CD4-positive, alpha-beta T cell treated with Interleukin-10 for 1 hour (primary cell): ENCODE results near the gene FAM53A.
"Not testable (repeated sequence)": the region's sequence is repeated elsewhere in the genome, so short reads cannot be mapped to it uniquely, and the experiment has no call there.

ENCODE experiments used
- DNase-seq: peaks from one replicate; pipeline ENCODE4 v3.0.0-alpha.2; 2020

Gene FAM53A

GRCh38 chr4:1658146-1658545 lies 26.0 kb downstream of the FAM53A start:
- DNase-seq, result no peak

- no peak for DNase-seq
Measured at GRCh38 chr4:1656986-1657385, 27.1 kb downstream of the FAM53A start.

- no peak for DNase-seq
Measured at GRCh38 chr4:1656132-1656531, 28.0 kb downstream of the FAM53A start.

GRCh38 chr4:1655676-1656075 lies 28.4 kb downstream of the FAM53A start:
- DNase-seq, result no peak

- no peak for DNase-seq
Measured at GRCh38 chr4:1655081-1655480, 29.0 kb downstream of the FAM53A start.

- DNase-seq, result no peak
Measured at GRCh38 chr4:1654216-1654955, 29.7 kb downstream of the FAM53A start.

- no peak for DNase-seq
Measured at GRCh38 chr4:1653776-1654175, 30.3 kb downstream of the FAM53A start.

GRCh38 chr4:1652088-1652487 lies 32.0 kb downstream of the FAM53A start:
- no peak for DNase-seq

GRCh38 chr4:1651609-1652008 lies 32.5 kb downstream of the FAM53A start:
- no peak for DNase-seq

- DNase-seq, result no peak
Measured at GRCh38 chr4:1648962-1649361, 35.2 kb downstream of the FAM53A start.

GRCh38 chr4:1647432-1647831 lies 36.7 kb downstream of the FAM53A start:
- no peak for DNase-seq

GRCh38 chr4:1646690-1647089 lies 37.4 kb downstream of the FAM53A start:
- no peak for DNase-seq

GRCh38 chr4:1644891-1645657 lies 39.0 kb downstream of the FAM53A start:
- no peak for DNase-seq

- DNase-seq, result no peak
Measured at GRCh38 chr4:1643971-1644735, 40.0 kb downstream of the FAM53A start.

- no peak for DNase-seq
Measured at GRCh38 chr4:1642196-1642951, 41.7 kb downstream of the FAM53A start.

GRCh38 chr4:1641671-1642070 lies 42.4 kb downstream of the FAM53A start:
- no peak for DNase-seq

GRCh38 chr4:1640716-1641503 lies 43.2 kb downstream of the FAM53A start:
- DNase-seq, result not testable (repeated sequence)

- no peak for DNase-seq
Measured at GRCh38 chr4:1640190-1640589, 43.9 kb downstream of the FAM53A start.

- DNase-seq, result no peak
Measured at GRCh38 chr4:1639299-1639868, 44.7 kb downstream of the FAM53A start.

GRCh38 chr4:1638873-1639272 lies 45.2 kb downstream of the FAM53A start:
- DNase-seq, result no peak

GRCh38 chr4:1638272-1638598 lies 45.9 kb downstream of the FAM53A start:
- no peak for DNase-seq
